Measurements from ENCODE around the gene PALLD.
A peak's percentile ranks its signal among the peaks of the same experiment; 100 is the strongest.

The PALLD gene

DNA sequence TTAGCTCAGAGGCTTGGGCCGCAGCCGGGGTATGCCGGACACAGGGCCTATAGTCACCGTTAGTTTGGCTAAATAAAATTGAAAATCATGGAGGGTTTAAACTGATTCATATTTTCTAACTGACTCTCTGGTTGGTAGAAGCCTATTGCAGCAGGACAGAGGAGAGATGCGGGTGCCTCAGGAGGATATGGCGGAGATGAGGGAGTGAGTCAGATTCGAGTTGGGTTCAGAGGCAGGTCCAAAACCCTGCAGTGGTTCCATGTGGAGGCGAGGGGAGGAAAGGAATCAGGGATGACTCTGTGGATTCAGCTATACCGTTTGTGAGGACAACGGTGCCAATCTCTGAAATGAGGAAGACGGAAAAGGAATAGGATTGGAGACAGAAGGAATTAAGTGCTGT is 176.6 kb downstream of the PALLD start:
- no peak overlapping the region for H3K27ac ChIP-seq
- TF ChIP-seq, protein P1, sequence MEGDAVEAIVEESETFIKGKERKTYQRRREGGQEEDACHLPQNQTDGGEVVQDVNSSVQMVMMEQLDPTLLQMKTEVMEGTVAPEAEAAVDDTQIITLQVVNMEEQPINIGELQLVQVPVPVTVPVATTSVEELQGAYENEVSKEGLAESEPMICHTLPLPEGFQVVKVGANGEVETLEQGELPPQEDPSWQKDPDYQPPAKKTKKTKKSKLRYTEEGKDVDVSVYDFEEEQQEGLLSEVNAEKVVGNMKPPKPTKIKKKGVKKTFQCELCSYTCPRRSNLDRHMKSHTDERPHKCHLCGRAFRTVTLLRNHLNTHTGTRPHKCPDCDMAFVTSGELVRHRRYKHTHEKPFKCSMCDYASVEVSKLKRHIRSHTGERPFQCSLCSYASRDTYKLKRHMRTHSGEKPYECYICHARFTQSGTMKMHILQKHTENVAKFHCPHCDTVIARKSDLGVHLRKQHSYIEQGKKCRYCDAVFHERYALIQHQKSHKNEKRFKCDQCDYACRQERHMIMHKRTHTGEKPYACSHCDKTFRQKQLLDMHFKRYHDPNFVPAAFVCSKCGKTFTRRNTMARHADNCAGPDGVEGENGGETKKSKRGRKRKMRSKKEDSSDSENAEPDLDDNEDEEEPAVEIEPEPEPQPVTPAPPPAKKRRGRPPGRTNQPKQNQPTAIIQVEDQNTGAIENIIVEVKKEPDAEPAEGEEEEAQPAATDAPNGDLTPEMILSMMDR (conservative IDR thresholded peaks at IDR 0.05), result no peak

DNA sequence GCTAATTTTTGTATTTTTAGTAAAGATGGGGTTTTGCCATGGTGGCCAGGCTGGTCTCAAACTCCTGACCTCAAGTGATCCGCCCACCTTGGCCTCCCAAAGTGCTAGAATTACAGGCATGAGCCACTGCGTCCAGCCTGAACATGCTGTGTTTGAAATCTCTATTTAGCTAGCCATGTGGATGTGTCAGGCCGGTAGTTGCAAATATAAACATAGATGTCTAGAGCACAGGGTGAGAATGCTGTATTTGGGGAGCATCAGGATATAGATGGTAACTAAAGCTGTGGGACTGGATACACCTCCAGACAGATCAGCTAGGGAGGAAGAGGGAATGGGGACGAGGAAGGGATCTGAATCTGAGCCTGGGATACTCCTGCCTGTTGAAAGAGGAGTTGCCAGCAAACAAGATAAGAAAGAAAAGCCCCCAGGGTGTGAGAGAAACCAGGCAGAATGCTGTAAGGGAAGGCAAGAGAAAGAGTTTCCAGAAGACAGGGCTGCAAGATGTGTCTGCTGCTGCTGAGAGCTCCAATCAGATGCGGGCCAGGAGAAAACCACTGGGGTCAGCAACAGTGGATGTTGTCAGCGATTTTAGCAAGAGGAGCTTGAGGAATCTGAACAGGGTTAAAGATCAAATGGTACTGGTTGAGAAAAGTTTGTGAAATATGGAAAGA is 177.4 kb downstream of the PALLD start:
- TF ChIP-seq, protein P1 (conservative IDR thresholded peaks at IDR 0.05), result no peak
- H3K27ac ChIP-seq, result peak overlapping the region; percentile 53

DNA sequence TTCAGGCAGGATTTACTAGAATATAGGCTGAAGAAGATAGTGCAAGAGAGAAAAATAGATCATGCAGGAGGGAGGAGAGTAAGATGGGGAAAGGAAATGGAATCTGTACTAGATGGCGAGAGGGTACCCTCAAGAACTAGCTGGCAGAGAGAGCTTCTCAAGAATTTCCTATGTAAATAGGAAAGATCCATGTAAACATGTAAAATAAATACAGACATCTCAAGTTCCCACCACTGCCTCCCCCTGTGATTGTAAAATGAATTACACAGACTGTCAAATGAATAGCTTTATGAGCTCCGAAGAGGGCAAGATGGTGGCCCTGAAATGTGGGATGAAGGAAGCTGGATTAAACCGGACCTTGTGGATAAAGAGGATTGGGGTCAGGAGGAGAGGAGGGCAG is 178.0 kb downstream of the PALLD start:
- peak overlapping the region; percentile 53 for H3K27ac ChIP-seq
- TF ChIP-seq, protein P1 (conservative IDR thresholded peaks at IDR 0.05), result peak; percentile 29; the same call in 1 of the 2 replicates

DNA sequence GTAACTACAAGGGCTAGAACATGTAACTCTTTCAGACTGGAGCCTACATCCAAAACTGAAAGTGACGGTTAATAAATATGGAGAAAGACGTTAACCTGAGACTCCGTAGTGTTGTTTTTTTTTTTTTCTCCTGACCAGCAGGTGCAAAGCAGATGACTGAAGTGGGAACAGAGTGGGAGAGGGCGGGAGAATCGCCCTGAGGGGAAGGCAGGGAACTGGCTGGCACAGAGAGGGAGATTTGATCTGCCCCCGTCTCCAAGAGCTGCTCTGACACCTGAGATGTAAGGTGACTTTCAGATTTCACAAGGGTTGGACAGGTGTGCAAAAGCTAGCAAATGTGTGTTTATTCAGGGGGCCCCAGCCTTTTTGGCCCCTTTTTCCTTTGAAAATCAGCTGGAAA is 180.2 kb downstream of the PALLD start:
- no peak overlapping the region for H3K27ac ChIP-seq
- TF ChIP-seq, protein P1 (conservative IDR thresholded peaks at IDR 0.05), result no peak

- TF ChIP-seq, protein P1 (conservative IDR thresholded peaks at IDR 0.05), result no peak
- H3K27ac ChIP-seq, result no peak overlapping the region
Measured at GRCh38 chr4:168677879-168678278, 181.0 kb downstream of the PALLD start.

GRCh38 chr4:168678751-168679366 is 182.0 kb downstream of the PALLD start:
- TF ChIP-seq, protein P1 (conservative IDR thresholded peaks at IDR 0.05), result no peak

DNA sequence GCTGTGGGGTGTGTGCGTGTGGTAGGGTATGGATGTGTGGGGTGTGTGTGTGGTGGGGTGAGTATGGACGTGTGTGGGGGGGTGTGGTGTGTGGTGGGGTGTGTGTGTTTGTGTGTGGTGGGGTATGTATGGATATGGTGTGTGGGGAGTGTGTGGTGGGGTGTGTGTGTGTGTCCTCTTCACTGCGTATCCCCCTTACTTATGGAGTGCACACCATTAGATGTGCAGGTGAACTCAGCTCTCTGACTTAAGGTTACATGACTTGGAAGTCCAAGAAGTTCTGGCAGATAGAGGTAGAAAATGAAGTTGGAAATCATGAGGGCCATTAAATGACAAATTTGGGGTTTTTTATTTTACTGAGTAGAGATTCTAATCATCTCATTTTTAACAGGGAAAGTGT is 182.5 kb downstream of the PALLD start:
- TF ChIP-seq, protein P1 (conservative IDR thresholded peaks at IDR 0.05), result no peak
- H3K27ac ChIP-seq, result peak overlapping the region; percentile 53

More at GRCh38 chr4:168678751-168679366, 182.0 kb downstream of the PALLD start:
- peak overlapping the region; percentile 53; the same call in 1 of the 2 replicates for H3K27ac ChIP-seq
